HEK293T (cell line): Measurements from ENCODE around the gene ARHGAP32.

Experiments used
- BHLHE40 ChIP-seq: fragments of 450-650 bp; IDR thresholded peaks from 2 replicates; pipeline ENCODE4 v1.6.1; 2016; ENCODE audit warnings: mild to moderate bottlenecking, moderate library complexity, borderline replicate concordance
- ELF4 ChIP-seq: fragments of 450-650 bp; IDR thresholded peaks from 2 replicates; pipeline ENCODE4 v1.6.1; 2017; ENCODE audit warnings: antibody characterized with exemption
- FOXM1 ChIP-seq: fragments of 450-650 bp; IDR thresholded peaks from 2 replicates; pipeline ENCODE4 v1.6.1; 2017; ENCODE audit warnings: mild to moderate bottlenecking, borderline replicate concordance
- PKNOX1 ChIP-seq: fragments of 450-650 bp; IDR thresholded peaks from 2 replicates; pipeline ENCODE4 v1.6.1; 2016
- SP1 ChIP-seq: fragments of 450-650 bp; IDR thresholded peaks from 2 replicates; pipeline ENCODE4 v1.6.1; 2017
- TARDBP ChIP-seq: fragments of 450-650 bp; IDR thresholded peaks from 2 replicates; pipeline ENCODE4 v1.6.1; 2016

GRCh38 chr11:128928400-128928799, 263.7 kb downstream of the ARHGAP32 start:
- TF ChIP-seq SP1 (no peak), ELF4 (no peak), BHLHE40 (no peak), TARDBP (no peak), PKNOX1 (no peak), FOXM1 (no peak)
